CD4-positive, alpha-beta T cell (primary cell): ENCODE results near the gene COL23A1. TPM values are rescaled to one million over a fixed set of nuclear protein-coding genes. Genes with fewer than 3 reads are reported as not detected.

Source experiments
- ATAC-seq: fragments of 200-7000 bp; cut with Tn5 transposase; one replicate; pipeline ENCODE4 v1.10.0; 2022; ENCODE audit warnings: mild to moderate bottlenecking; ENCODE audit not compliant: poor library complexity
- CTCF ChIA-PET: fragments of 350-600 bp; sonication (Branson Sonifier 250); formaldehyde crosslinking; loops from one replicate; lab custom pipeline; 2021; ENCODE audit warnings: antibody characterized with exemption, inconsistent platforms; lab: Charles Lee
- POLR2A ChIA-PET: fragments of 350-600 bp; sonication (Branson Sonifier 250); formaldehyde crosslinking; loops from one replicate; lab custom pipeline; 2021; ENCODE audit warnings: antibody characterized with exemption, inconsistent platforms; lab: Charles Lee
- DNase-seq, 14 experiments: peaks; one replicate each; pipeline ENCODE4 v3.0.0-alpha.2; 2013 to 2020; ENCODE audit warnings: mixed read lengths in 2 of 14
- H3K27ac ChIP-seq, 2 donors: one replicate each; pipeline versions ENCODE4 v1.5.1 to v1.7.0; 2013; ENCODE audit warnings: low read length in 2 of 2, low read depth in 1 of 2, mild to moderate bottlenecking in 1 of 2
- H3K27me3 ChIP-seq, 2 experiments: 1 replicate in 1 of 2; 2 replicates in 1 of 2; pipeline versions ENCODE4 v1.6.1 to v1.7.0; 2013; ENCODE audit warnings: low read length in 2 of 2, control low read depth in 1 of 2, mild to moderate bottlenecking in 1 of 2, moderate library complexity in 1 of 2; ENCODE audit not compliant: insufficient read depth in 2 of 2, control insufficient read depth in 1 of 2
- H3K36me3 ChIP-seq: one replicate; pipeline ENCODE4 v1.6.1; 2013; ENCODE audit warnings: low read length, control low read depth; ENCODE audit not compliant: insufficient read depth
- H3K4me1 ChIP-seq: one replicate; pipeline ENCODE4 v1.6.1; 2013; ENCODE audit warnings: low read length, control low read depth; ENCODE audit not compliant: insufficient read depth
- H3K4me3 ChIP-seq: one replicate; pipeline ENCODE4 v1.5.1; 2013; ENCODE audit warnings: mild to moderate bottlenecking, low read length, moderate library complexity
- H3K9me3 ChIP-seq, 2 experiments: 1 replicate in 1 of 2; 2 replicates in 1 of 2; pipeline versions ENCODE4 v1.6.1 to v1.7.0; 2013; ENCODE audit warnings: low read length in 2 of 2, mild to moderate bottlenecking in 2 of 2, control low read depth in 1 of 2, moderate library complexity in 1 of 2; ENCODE audit not compliant: control insufficient read depth in 1 of 2, insufficient read depth in 1 of 2
- H3K27ac Mint-ChIP-seq: one replicate; pipeline ENCODE4 v1.8.0; 2020; ENCODE audit warnings: mixed read lengths
- H3K27me3 Mint-ChIP-seq: one replicate; pipeline ENCODE4 v1.8.0; 2021; ENCODE audit warnings: mixed read lengths
- H3K36me3 Mint-ChIP-seq: one replicate; pipeline ENCODE4 v1.8.0; 2021; ENCODE audit warnings: low read depth, mixed read lengths
- H3K4me1 Mint-ChIP-seq: one replicate; pipeline ENCODE4 v1.8.0; 2021; ENCODE audit warnings: low read depth, mixed read lengths
- H3K4me3 Mint-ChIP-seq: one replicate; pipeline ENCODE4 v1.8.0; 2020; ENCODE audit warnings: mild to moderate bottlenecking, mixed read lengths
- H3K9me3 Mint-ChIP-seq: one replicate; pipeline ENCODE4 v1.8.0; 2020; ENCODE audit warnings: mixed read lengths
- CTCF ChIP-seq: fragments of 200-600 bp; IDR thresholded peaks from one replicate; pipeline ENCODE4 v1.8.0; 2022; ENCODE audit warnings: antibody characterized with exemption, mild to moderate bottlenecking
- intact Hi-C, 2 experiments: fragments of 100-400 bp; cut with DNase I in 1 of 2; cut with micrococcal nuclease in 1 of 2; formaldehyde crosslinking; loops; one replicate each; pipeline versions ENCODE4 v1.15.1 to v1.9.0; 2023 to 2025; cut with DNase I, micrococcal nuclease
- total RNA-seq, 174 experiments: library from RNA in 2 of 174; stranded (reverse) in 2 of 174; gene quantifications; one replicate each; pipeline ENCODE4 v1.2.3 and lab custom pipeline; 2021 to 2026

The COL23A1 gene
- total RNA-seq, 2 experiments from 2014 or later: not detected

GRCh38 chr5:178427576-178428197, 162.5 kb downstream of the COL23A1 start:
- Mint-ChIP-seq H3K36me3 (no peaks in the 10 kb centered on the region), H3K4me1 (no peaks in the 10 kb centered on the region), H3K27ac (no peak overlapping the region), H3K4me3 (no peak overlapping the region), H3K9me3 (no peaks in the 10 kb centered on the region), H3K27me3 (no peaks in the 10 kb centered on the region)
- no peak for ATAC-seq
- ChIA-PET POLR2A (no interaction called here), CTCF (no interaction called here)
- Histone ChIP-seq H3K9me3 (peaks cover 0 to 8% of the 10 kb centered on the region in 2 experiments), H3K4me1 (no peaks in the 10 kb centered on the region), H3K27me3 (no peaks in the 10 kb centered on the region), H3K27ac (no peak overlapping the region), H3K4me3 (no peak overlapping the region), H3K36me3 (no peaks in the 10 kb centered on the region)
- no peak for TF ChIP-seq CTCF
- no peak for DNase-seq
- intact Hi-C loops: no loop called here

GRCh38 chr5:178426326-178427130, 163.7 kb downstream of the COL23A1 start:
- no peaks in the 10 kb centered on the region for H3K4me1 Mint-ChIP-seq
- no peak for ATAC-seq
- no peak for DNase-seq
- Histone ChIP-seq H3K36me3 (no peaks in the 10 kb centered on the region), H3K4me3 (no peak overlapping the region), H3K9me3 (peaks cover 0 to 7% of the 10 kb centered on the region in 2 experiments), H3K4me1 (no peaks in the 10 kb centered on the region), H3K27me3 (peaks cover 0 to 5% of the 10 kb centered on the region in 2 experiments), H3K27ac (no peak overlapping the region)
- intact Hi-C loops: no loop called here
- H3K9me3 Mint-ChIP-seq: no peaks in the 10 kb centered on the region
- ChIA-PET CTCF (no interaction called here), POLR2A (no interaction called here)
- H3K27ac Mint-ChIP-seq: no peak overlapping the region
- H3K27me3 Mint-ChIP-seq: no peaks in the 10 kb centered on the region
- no peak for TF ChIP-seq CTCF
- no peak overlapping the region for H3K4me3 Mint-ChIP-seq
- H3K36me3 Mint-ChIP-seq: no peaks in the 10 kb centered on the region

GRCh38 chr5:178425621-178426068, 164.5 kb downstream of the COL23A1 start:
- no peak for TF ChIP-seq CTCF
- peaks cover 0 to 5% of the 10 kb centered on the region in 2 experiments for H3K27me3 ChIP-seq
- H3K4me3 ChIP-seq: no peak overlapping the region
- no peak overlapping the region for H3K27ac ChIP-seq
- CTCF ChIA-PET: no interaction called here
- no peak for DNase-seq
- Mint-ChIP-seq H3K27ac (no peak overlapping the region), H3K4me1 (no peaks in the 10 kb centered on the region), H3K36me3 (no peaks in the 10 kb centered on the region), H3K9me3 (no peaks in the 10 kb centered on the region), H3K27me3 (no peaks in the 10 kb centered on the region), H3K4me3 (no peak overlapping the region)
- no peaks in the 10 kb centered on the region for H3K4me1 ChIP-seq
- ATAC-seq: no peak
- H3K9me3 ChIP-seq: no peaks in the 10 kb centered on the region
- no peaks in the 10 kb centered on the region for H3K36me3 ChIP-seq
- intact Hi-C loops: no loop called here
- POLR2A ChIA-PET: no interaction called here
